AG04450 (cell line): ENCODE data around the gene CBL. TPM values are rescaled to one million over a fixed set of nuclear protein-coding genes. Genes with fewer than 3 reads are reported as not detected.
A peak's percentile ranks its signal among the peaks of the same experiment; 100 is the strongest.

Experiments
- CTCF ChIA-PET: fragments of 300-600, 350-600 bp; formaldehyde crosslinking; extraction: SDS; loops from one replicate; lab custom pipeline; 2022; ENCODE audit warnings: antibody characterized with exemption, inconsistent platforms; lab: Charles Lee
- POLR2A ChIA-PET: fragments of 350-600 bp; formaldehyde crosslinking; extraction: SDS; loops from one replicate; lab custom pipeline; 2021; ENCODE audit warnings: antibody characterized with exemption, inconsistent platforms; lab: Yijun Ruan, JAX
- DNase-seq: peaks from one replicate; pipeline ENCODE4 v3.0.0-alpha.2; 2011; ENCODE audit warnings: low read depth, low spot score
- H3K27ac ChIP-seq: one replicate; pipeline ENCODE4 v1.5.1; 2012; ENCODE audit warnings: low read depth, low read length, control low read depth
- H3K27me3 ChIP-seq: one replicate; pipeline ENCODE4 v1.6.0; 2012; ENCODE audit warnings: low read length; ENCODE audit not compliant: control insufficient read depth, insufficient read depth
- H3K4me3 ChIP-seq: 2 replicates; pipeline ENCODE4 v1.5.1; 2011; ENCODE audit warnings: mild to moderate bottlenecking, low read depth, low read length, control low read depth
- H3K9me3 ChIP-seq: 2 replicates; pipeline ENCODE4 v1.5.1; 2012; ENCODE audit warnings: low read length; ENCODE audit not compliant: control insufficient read depth, insufficient read depth
- CTCF ChIP-seq: IDR thresholded peaks from 2 replicates; pipeline ENCODE4 v1.5.1; 2011; ENCODE audit warnings: low read depth, low read length, control low read depth, inconsistent platforms
- polyA plus RNA-seq: library from polyadenylated mRNA; depleted of rRNA; stranded (reverse); fragments of >200 nt; gene quantifications from 2 replicates; pipeline ENCODE4 v1.2.3, GENCODE V29; 2011

The CBL gene
- polyA plus RNA-seq, 1 experiment = 24.3 TPM

- H3K4me3 ChIP-seq = no peak overlapping the region
- no peaks in the 10 kb centered on the region for H3K27me3 ChIP-seq
- no peaks in the 10 kb centered on the region for H3K9me3 ChIP-seq
- ChIA-PET POLR2A (no interaction called here), CTCF (interaction anchor here (0.7 to 2.5 kb wide), 6 partner anchors 17 to 244 kb away, joined by 3 to 11 read pairs (median 4); no protein-coding TSS in a partner anchor)
- H3K27ac ChIP-seq = no peak overlapping the region
- no peak for TF ChIP-seq CTCF
- DNase-seq = no peak
Observed at GRCh38 chr11:119300198-119300964, 94.2 kb downstream of the CBL start.

- H3K27me3 ChIP-seq = no peaks in the 10 kb centered on the region
- H3K9me3 ChIP-seq = no peaks in the 10 kb centered on the region
- no peak overlapping the region for H3K27ac ChIP-seq
- CTCF ChIA-PET = interaction anchor here (0.7 to 7.3 kb wide), 3 partner anchors 19 to 53 kb away, joined by 3 to 57 read pairs (median 3); no protein-coding TSS in a partner anchor
- no peak for DNase-seq
- H3K4me3 ChIP-seq = no peak overlapping the region
- POLR2A ChIA-PET = no interaction called here
- no peak for TF ChIP-seq CTCF
Observed at GRCh38 chr11:119303227-119303718, 97.1 kb downstream of the CBL start.

GRCh38 chr11:119305556-119306372, 99.6 kb downstream of the CBL start:
- no peak for TF ChIP-seq CTCF
- no peak overlapping the region for H3K4me3 ChIP-seq
- no peaks in the 10 kb centered on the region for H3K9me3 ChIP-seq
- H3K27me3 ChIP-seq = no peaks in the 10 kb centered on the region
- ChIA-PET POLR2A (no interaction called here), CTCF (interaction anchor here (0.8 to 7.3 kb wide), 4 partner anchors 17 to 211 kb away, joined by 3 to 57 read pairs (median 4); partner anchors contain the start of gene CBL)
- H3K27ac ChIP-seq = peak overlapping the region; percentile 21
- no peak for DNase-seq

GRCh38 chr11:119306373-119306890, 100.3 kb downstream of the CBL start:
- H3K9me3 ChIP-seq = no peaks in the 10 kb centered on the region
- no peak for TF ChIP-seq CTCF
- ChIA-PET POLR2A (no interaction called here), CTCF (interaction anchor here (0.8 to 7.3 kb wide), 5 partner anchors 16 to 212 kb away, joined by 3 to 57 read pairs (median 4); partner anchors contain the start of gene CBL)
- H3K27me3 ChIP-seq = no peaks in the 10 kb centered on the region
- H3K27ac ChIP-seq = peak overlapping the region; percentile 39
- no peak overlapping the region for H3K4me3 ChIP-seq
- no peak for DNase-seq
